BJ (cell line): ENCODE data around the gene BACE2. TPM values are rescaled to one million over a fixed set of nuclear protein-coding genes. Genes with fewer than 3 reads are reported as not detected.

Source experiments
- CTCF ChIA-PET: fragments of 350-600 bp; formaldehyde crosslinking; extraction: SDS; loops from one replicate; lab custom pipeline; 2021; ENCODE audit warnings: antibody characterized with exemption, inconsistent platforms; lab: Yijun Ruan, JAX
- POLR2A ChIA-PET: fragments of 300-600 bp; sonication (Branson Sonifier 250); formaldehyde crosslinking; extraction: SDS; loops from one replicate; lab custom pipeline; 2021; ENCODE audit warnings: antibody characterized with exemption; lab: Charles Lee
- DNase-seq: peaks from one replicate; pipeline ENCODE4 v3.0.0-alpha.2; 2011; ENCODE audit warnings: low read depth
- H3K27me3 ChIP-seq: 2 replicates; pipeline ENCODE4 v1.6.0; 2011; ENCODE audit warnings: low read length; ENCODE audit not compliant: control insufficient read depth, insufficient read depth
- H3K36me3 ChIP-seq: 2 replicates; pipeline ENCODE4 v1.5.1; 2011; ENCODE audit warnings: low read length; ENCODE audit not compliant: control insufficient read depth, insufficient read depth
- H3K4me3 ChIP-seq: 2 replicates; pipeline ENCODE4 v1.5.1; 2011; ENCODE audit warnings: low read depth, mild to moderate bottlenecking, control low read depth, low read length
- CTCF ChIP-seq: IDR thresholded peaks from 2 replicates; pipeline ENCODE4 v1.5.1; 2011; ENCODE audit warnings: low read depth, mild to moderate bottlenecking, control low read depth, inconsistent platforms, low read length, moderate library complexity; ENCODE audit not compliant: insufficient read depth
- polyA plus RNA-seq: library from polyadenylated mRNA; depleted of rRNA; stranded (reverse); fragments of >200 nt; gene quantifications from 2 replicates; pipeline ENCODE4 v1.2.3, GENCODE V29; 2011

Gene BACE2
- polyA plus RNA-seq, 1 experiment, result 38.5 TPM

- no peak for DNase-seq
- no peak for TF ChIP-seq CTCF
- H3K4me3 ChIP-seq, result no peak overlapping the region
- no peaks in the 10 kb centered on the region for H3K27me3 ChIP-seq
- no peaks in the 10 kb centered on the region for H3K36me3 ChIP-seq
- ChIA-PET POLR2A (no interaction called here), CTCF (interaction anchor here (1.6 to 3.1 kb wide), 2 partner anchors 11 to 26 kb away, joined by 3 to 7 read pairs; no protein-coding TSS in a partner anchor)
Observed at GRCh38 chr21:41147979-41148355, 20.0 kb upstream of the BACE2 start.

- no peaks in the 10 kb centered on the region for H3K27me3 ChIP-seq
- TF ChIP-seq CTCF, result no peak
- no peak overlapping the region for H3K4me3 ChIP-seq
- ChIA-PET CTCF (no interaction called here), POLR2A (no interaction called here)
- DNase-seq, result no peak
- H3K36me3 ChIP-seq, result no peaks in the 10 kb centered on the region
Observed at GRCh38 chr21:41148798-41149197, 19.2 kb upstream of the BACE2 start.

- CTCF ChIA-PET, result no interaction called here
- Histone ChIP-seq H3K4me3 (no peak overlapping the region), H3K27me3 (no peaks in the 10 kb centered on the region), H3K36me3 (no peaks in the 10 kb centered on the region)
- POLR2A ChIA-PET, result no interaction called here
- no peak for TF ChIP-seq CTCF
- no peak for DNase-seq
Observed at GRCh38 chr21:41149199-41149598, 18.8 kb upstream of the BACE2 start.

GRCh38 chr21:41152147-41152546 is 15.8 kb upstream of the BACE2 start:
- DNase-seq, result no peak
- no peaks in the 10 kb centered on the region for H3K27me3 ChIP-seq
- no peaks in the 10 kb centered on the region for H3K36me3 ChIP-seq
- no peak overlapping the region for H3K4me3 ChIP-seq
- no peak for TF ChIP-seq CTCF
- POLR2A ChIA-PET, result no interaction called here
- CTCF ChIA-PET, result interaction anchor here (0.8 kb wide), 1 partner anchor 10 kb away, joined by 3 read pairs; no protein-coding TSS in a partner anchor

GRCh38 chr21:41153443-41153842 is 14.5 kb upstream of the BACE2 start:
- no peak for DNase-seq
- no peaks in the 10 kb centered on the region for H3K36me3 ChIP-seq
- POLR2A ChIA-PET, result no interaction called here
- no peak for TF ChIP-seq CTCF
- CTCF ChIA-PET, result no interaction called here
- no peak overlapping the region for H3K4me3 ChIP-seq
- no peaks in the 10 kb centered on the region for H3K27me3 ChIP-seq
